Measurements from ENCODE around the gene ALPI. TPM values are rescaled to one million over a fixed set of nuclear protein-coding genes. Genes with fewer than 3 reads are reported as not detected.

ALPI gene
- total RNA-seq, 1 experiment from 2014 or later = 5.3 TPM

GRCh38 chr2:232502911-232503808 lies 47.2 kb downstream of the ALPI start:
- H3K36me3 Mint-ChIP-seq (ENCODE audit: insufficient read depth, unreplicated experiment) = no peaks in the 10 kb centered on the region
- H3K4me3 ChIP-seq (ENCODE audit: low read depth, low read length) = peak overlapping the region; percentile 38
- H3K27me3 Mint-ChIP-seq (ENCODE audit: insufficient read depth, unreplicated experiment) = no peaks in the 10 kb centered on the region
- no peaks in the 10 kb centered on the region for H3K9me3 ChIP-seq
- no peaks in the 10 kb centered on the region for H3K4me1 Mint-ChIP-seq (ENCODE audit: low read depth, unreplicated experiment)
- BruUV-seq (replicated peaks) = no TSS peak
- H3K9me3 Mint-ChIP-seq (ENCODE audit: unreplicated experiment) = no peaks in the 10 kb centered on the region
- ChIA-PET CTCF (no interaction called here), POLR2A (no interaction called here)
- H3K4me1 ChIP-seq = no peaks in the 10 kb centered on the region
- no peak for TF ChIP-seq CTCF (IDR thresholded peaks at IDR 0.05; ENCODE audit: insufficient read depth in 1 of 2, low read depth in 1 of 2, low read length in 1 of 2, severe bottlenecking in 1 of 2, unreplicated experiment in 1 of 2)
- intact Hi-C loops (cut with micrococcal nuclease; ENCODE audit: unreplicated experiment) = no loop called here
- no peaks in the 10 kb centered on the region for H3K27me3 ChIP-seq (replicated peaks; ENCODE audit: control insufficient read depth, insufficient read depth, low read length)
- H3K36me3 ChIP-seq (ENCODE audit: control insufficient read depth, insufficient read depth, low read length) = no peaks in the 10 kb centered on the region
- peak in 1 of 2 experiments; percentile 39 for DNase-seq
- H3K4me3 Mint-ChIP-seq (ENCODE audit: unreplicated experiment) = peak overlapping the region; percentile 55
- no peak overlapping the region for H3K27ac Mint-ChIP-seq (ENCODE audit: unreplicated experiment)

DNA sequence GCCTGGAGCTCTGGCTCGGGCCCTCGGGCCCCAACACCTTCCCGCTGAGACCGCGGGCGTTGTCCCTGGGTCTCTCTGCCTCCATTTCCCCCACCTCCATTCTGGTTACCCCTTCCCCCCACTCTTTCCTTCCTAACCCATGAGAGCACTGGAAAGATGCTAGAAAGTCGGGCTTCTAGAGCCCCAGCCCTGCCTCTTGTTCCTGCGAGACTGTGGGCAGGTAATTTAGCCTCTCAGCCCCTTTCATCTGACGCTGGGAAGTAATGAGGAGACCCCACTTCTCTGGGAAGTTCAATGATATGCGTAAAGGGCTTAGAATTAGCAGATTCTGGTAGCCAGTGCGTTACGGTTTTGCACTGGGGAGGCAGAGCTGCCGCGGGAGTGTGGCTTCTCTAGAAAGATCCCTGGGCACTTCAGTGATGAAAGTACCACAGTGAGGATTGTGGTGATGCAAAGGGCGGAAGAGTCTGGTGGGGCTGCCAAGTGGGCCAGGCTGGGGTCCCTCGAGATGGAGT lies 47.9 kb downstream of the ALPI start:
- no peaks in the 10 kb centered on the region for H3K4me1 ChIP-seq
- H3K27me3 ChIP-seq (replicated peaks; ENCODE audit: control insufficient read depth, insufficient read depth, low read length) = no peaks in the 10 kb centered on the region
- H3K27me3 Mint-ChIP-seq (ENCODE audit: insufficient read depth, unreplicated experiment) = no peaks in the 10 kb centered on the region
- ChIA-PET POLR2A (no interaction called here), CTCF (no interaction called here)
- H3K9me3 Mint-ChIP-seq (ENCODE audit: unreplicated experiment) = no peaks in the 10 kb centered on the region
- no peak for DNase-seq
- H3K4me1 Mint-ChIP-seq (ENCODE audit: low read depth, unreplicated experiment) = no peaks in the 10 kb centered on the region
- intact Hi-C loops (cut with micrococcal nuclease; ENCODE audit: unreplicated experiment) = no loop called here
- TF ChIP-seq CTCF (IDR thresholded peaks at IDR 0.05; ENCODE audit: insufficient read depth in 1 of 2, low read depth in 1 of 2, low read length in 1 of 2, severe bottlenecking in 1 of 2, unreplicated experiment in 1 of 2) = no peak
- H3K36me3 Mint-ChIP-seq (ENCODE audit: insufficient read depth, unreplicated experiment) = no peaks in the 10 kb centered on the region
- peak overlapping the region; percentile 38 for H3K4me3 ChIP-seq (ENCODE audit: low read depth, low read length)
- H3K4me3 Mint-ChIP-seq (ENCODE audit: unreplicated experiment) = peak overlapping the region; percentile 55
- no peaks in the 10 kb centered on the region for H3K36me3 ChIP-seq (ENCODE audit: control insufficient read depth, insufficient read depth, low read length)
- no peak overlapping the region for H3K27ac Mint-ChIP-seq (ENCODE audit: unreplicated experiment)
- H3K9me3 ChIP-seq = no peaks in the 10 kb centered on the region
- BruUV-seq (replicated peaks) = no TSS peak

DNA sequence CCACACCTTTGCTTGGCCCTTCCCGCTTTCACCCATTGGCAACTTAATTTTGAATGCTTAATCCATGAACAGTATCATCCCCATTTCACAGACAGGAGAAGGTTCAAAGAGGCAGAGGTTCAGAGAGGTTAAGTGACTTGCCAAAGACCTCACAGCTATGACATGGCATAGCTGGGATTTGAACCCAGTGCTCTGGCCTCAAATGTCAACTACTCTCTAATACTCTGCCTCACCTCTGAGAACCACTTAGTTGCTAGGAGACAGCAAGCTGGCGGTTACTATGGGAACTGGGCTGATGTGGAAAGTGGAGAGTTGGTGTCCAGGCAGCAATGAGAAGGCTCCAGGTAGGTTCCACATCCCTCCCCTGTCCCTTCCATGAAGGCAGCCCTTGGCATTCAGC lies 48.5 kb downstream of the ALPI start:
- no peak overlapping the region for H3K4me3 ChIP-seq (ENCODE audit: low read depth, low read length)
- no peaks in the 10 kb centered on the region for H3K9me3 ChIP-seq
- Mint-ChIP-seq H3K27ac (ENCODE audit: unreplicated experiment) (no peak overlapping the region), H3K9me3 (ENCODE audit: unreplicated experiment) (no peaks in the 10 kb centered on the region), H3K36me3 (ENCODE audit: insufficient read depth, unreplicated experiment) (no peaks in the 10 kb centered on the region), H3K27me3 (ENCODE audit: insufficient read depth, unreplicated experiment) (no peaks in the 10 kb centered on the region), H3K4me3 (ENCODE audit: unreplicated experiment) (no peak overlapping the region), H3K4me1 (ENCODE audit: low read depth, unreplicated experiment) (no peaks in the 10 kb centered on the region)
- no peaks in the 10 kb centered on the region for H3K27me3 ChIP-seq (replicated peaks; ENCODE audit: control insufficient read depth, insufficient read depth, low read length)
- DNase-seq = no peak
- BruUV-seq (replicated peaks) = no TSS peak
- no peaks in the 10 kb centered on the region for H3K4me1 ChIP-seq
- intact Hi-C loops (cut with micrococcal nuclease; ENCODE audit: unreplicated experiment) = no loop called here
- ChIA-PET POLR2A (no interaction called here), CTCF (no interaction called here)
- TF ChIP-seq CTCF (IDR thresholded peaks at IDR 0.05; ENCODE audit: insufficient read depth in 1 of 2, low read depth in 1 of 2, low read length in 1 of 2, severe bottlenecking in 1 of 2, unreplicated experiment in 1 of 2) = no peak
- H3K36me3 ChIP-seq (ENCODE audit: control insufficient read depth, insufficient read depth, low read length) = no peaks in the 10 kb centered on the region
